Fibroblast of lung (primary cell): ENCODE results near the gene HYCC1. TPM values are rescaled to one million over a fixed set of nuclear protein-coding genes. Genes with fewer than 3 reads are reported as not detected.

Source experiments
- DNase-seq, 2 donors: peaks; one replicate each; pipeline versions ENCODE4 v3.0.0 to v3.0.0-alpha.2; 2010; ENCODE audit warnings: low read depth in 2 of 2
- H2AFZ ChIP-seq: 2 replicates; pipeline ENCODE4 v1.5.1; 2012; ENCODE audit warnings: low read length, control low read depth, inconsistent platforms
- H3K27ac ChIP-seq: 2 replicates; pipeline ENCODE4 v1.5.1; 2011; ENCODE audit warnings: low read length, control low read depth; ENCODE audit not compliant: insufficient read depth
- H3K27me3 ChIP-seq: 2 replicates; pipeline ENCODE4 v1.5.1; 2011; ENCODE audit warnings: mild to moderate bottlenecking, low read length; ENCODE audit not compliant: control insufficient read depth, insufficient read depth
- H3K36me3 ChIP-seq: 2 replicates; pipeline ENCODE4 v1.5.1; 2011; ENCODE audit warnings: low read length; ENCODE audit not compliant: control insufficient read depth, insufficient read depth
- H3K4me1 ChIP-seq: 2 replicates; pipeline ENCODE4 v1.5.1; 2011; ENCODE audit warnings: low read length; ENCODE audit not compliant: control insufficient read depth, insufficient read depth; ENCODE audit errors: extremely low read depth
- H3K4me2 ChIP-seq: 2 replicates; pipeline ENCODE4 v1.5.1; 2011; ENCODE audit warnings: low read length, control low read depth; ENCODE audit not compliant: insufficient read depth; ENCODE audit errors: extremely low read depth
- H3K4me3 ChIP-seq, 4 experiments: fragments of 200-600 bp in 1 of 4; sonication (generic) in 1 of 4; replicated peaks in 1 of 4; 2 replicates each; pipeline ENCODE4 v1.5.1; 2011 to 2016; ENCODE audit warnings: low read length in 4 of 4, low read depth in 3 of 4, mild to moderate bottlenecking in 3 of 4, control low read depth in 2 of 4, inconsistent platforms in 1 of 4, mixed read lengths in 1 of 4; ENCODE audit not compliant: insufficient read depth in 1 of 4; ENCODE audit errors: control extremely low read depth in 1 of 4
- H3K79me2 ChIP-seq: 2 replicates; pipeline ENCODE4 v1.5.1; 2012; ENCODE audit warnings: mild to moderate bottlenecking, low read length, inconsistent platforms; ENCODE audit not compliant: control insufficient read depth, insufficient read depth
- H3K9ac ChIP-seq: 2 replicates; pipeline ENCODE4 v1.5.1; 2011; ENCODE audit warnings: mild to moderate bottlenecking, low read length, control low read depth; ENCODE audit not compliant: insufficient read depth
- H3K9me3 ChIP-seq: 2 replicates; pipeline ENCODE4 v1.5.1; 2012; ENCODE audit warnings: low read depth, low read length; ENCODE audit not compliant: control insufficient read depth, insufficient read depth
- H4K20me1 ChIP-seq: 2 replicates; pipeline ENCODE4 v1.5.1; 2011; ENCODE audit warnings: low read length; ENCODE audit not compliant: control insufficient read depth, insufficient read depth; ENCODE audit errors: extremely low read depth
- CTCF ChIP-seq, 2 donors: IDR thresholded peaks in 1 of 2; conservative IDR thresholded peaks in 1 of 2; 1 replicate in 1 of 2; 2 replicates in 1 of 2; pipeline ENCODE4 v1.5.1; 2011 to 2012; ENCODE audit warnings: low read length in 2 of 2, control low read depth in 1 of 2, inconsistent platforms in 1 of 2, low read depth in 1 of 2, mild to moderate bottlenecking in 1 of 2
- EZH2 ChIP-seq: IDR thresholded peaks from 2 replicates; pipeline ENCODE4 v1.5.1; 2012; ENCODE audit warnings: low read length, control low read depth, mild to moderate bottlenecking; ENCODE audit errors: missing control alignments
- polyA plus RNA-seq, 2 donors: library from polyadenylated mRNA; depleted of rRNA in 1 of 2; stranded (reverse) in 1 of 2; unstranded in 1 of 2; fragments of >200 nt; gene quantifications; 2 replicates each; pipeline ENCODE4 v1.2.1, GENCODE V29; 2011 to 2012; ENCODE audit warnings: missing spikeins in 1 of 2
- total RNA-seq: library from RNA; depleted of rRNA; stranded (reverse); fragments of >200 nt; gene quantifications from 2 replicates; pipeline ENCODE4 v1.2.1, GENCODE V29; 2014

Gene HYCC1
- total and polyA plus RNA-seq, 2 donors (not counting 1 experiment from before 2014, with no cell fraction given) = 197 to 211 TPM

GRCh38 chr7:23016345-23017253, 2.7 kb upstream of the HYCC1 start:
- H3K9me3 ChIP-seq = no peaks in the 10 kb centered on the region
- TF ChIP-seq CTCF (conservative IDR thresholded peaks at IDR 0.05 in 1 of 2, IDR thresholded peaks at IDR 0.05 in 1 of 2; ENCODE audit: low read depth in 1 of 2, low read length in 2 of 2) = no peak
- peaks cover 23% of the 10 kb centered on the region for H3K79me2 ChIP-seq
- no peak overlapping the region for H3K4me3 ChIP-seq
- no peak overlapping the region for H3K4me2 ChIP-seq
- H3K27ac ChIP-seq = no peak overlapping the region
- H3K4me1 ChIP-seq = peaks cover 9% of the 10 kb centered on the region
- DNase-seq = no peak
- H3K9ac ChIP-seq = no peak overlapping the region
- H3K27me3 ChIP-seq = no peaks in the 10 kb centered on the region
- no peaks in the 10 kb centered on the region for H4K20me1 ChIP-seq
- peak overlapping the region; percentile 21 for H2AFZ ChIP-seq
- H3K36me3 ChIP-seq = no peaks in the 10 kb centered on the region

GRCh38 chr7:23014681-23015080, 751 bp upstream of the HYCC1 start:
- no peak overlapping the region for H3K27ac ChIP-seq
- peak overlapping the region in 1 of 4 experiments; percentile 11 for H3K4me3 ChIP-seq
- no peak for DNase-seq
- H2AFZ ChIP-seq = peak overlapping the region; percentile 11
- no peaks in the 10 kb centered on the region for H3K27me3 ChIP-seq
- H3K36me3 ChIP-seq = no peaks in the 10 kb centered on the region
- peaks cover 42% of the 10 kb centered on the region for H3K79me2 ChIP-seq
- peaks cover 3% of the 10 kb centered on the region for H3K4me1 ChIP-seq
- TF ChIP-seq CTCF (conservative IDR thresholded peaks at IDR 0.05 in 1 of 2, IDR thresholded peaks at IDR 0.05 in 1 of 2; ENCODE audit: low read depth in 1 of 2, low read length in 2 of 2) (no peak), EZH2 (no peak)
- no peak overlapping the region for H3K9ac ChIP-seq
- H3K9me3 ChIP-seq = no peaks in the 10 kb centered on the region
- H4K20me1 ChIP-seq = no peaks in the 10 kb centered on the region
- H3K4me2 ChIP-seq = no peak overlapping the region

- no peaks in the 10 kb centered on the region for H3K36me3 ChIP-seq
- H2AFZ ChIP-seq = no peak overlapping the region
- H3K27me3 ChIP-seq = no peaks in the 10 kb centered on the region
- peak overlapping the region; percentile 77 for H3K27ac ChIP-seq
- peak overlapping the region; percentile 68 to 88 (median 74) for H3K4me3 ChIP-seq
- H3K4me1 ChIP-seq = peaks cover 3% of the 10 kb centered on the region
- TF ChIP-seq CTCF (conservative IDR thresholded peaks at IDR 0.05 in 1 of 2, IDR thresholded peaks at IDR 0.05 in 1 of 2; ENCODE audit: low read depth in 1 of 2, low read length in 2 of 2) (no peak), EZH2 (no peak)
- no peaks in the 10 kb centered on the region for H3K9me3 ChIP-seq
- H4K20me1 ChIP-seq = no peaks in the 10 kb centered on the region
- H3K79me2 ChIP-seq = peaks cover 58% of the 10 kb centered on the region
- peak in 1 of 2 donors; percentile 28 for DNase-seq
- peak overlapping the region; percentile 86 for H3K9ac ChIP-seq
- peak overlapping the region; percentile 93 for H3K4me2 ChIP-seq
Observed at GRCh38 chr7:23012908-23013714, 819 bp downstream of the HYCC1 start.
